ENCODE data around the gene SLC4A4.

GRCh38 chr4:71602289-71602900, 263.6 kb downstream of the SLC4A4 start:
- TF ChIP-seq, protein P1, sequence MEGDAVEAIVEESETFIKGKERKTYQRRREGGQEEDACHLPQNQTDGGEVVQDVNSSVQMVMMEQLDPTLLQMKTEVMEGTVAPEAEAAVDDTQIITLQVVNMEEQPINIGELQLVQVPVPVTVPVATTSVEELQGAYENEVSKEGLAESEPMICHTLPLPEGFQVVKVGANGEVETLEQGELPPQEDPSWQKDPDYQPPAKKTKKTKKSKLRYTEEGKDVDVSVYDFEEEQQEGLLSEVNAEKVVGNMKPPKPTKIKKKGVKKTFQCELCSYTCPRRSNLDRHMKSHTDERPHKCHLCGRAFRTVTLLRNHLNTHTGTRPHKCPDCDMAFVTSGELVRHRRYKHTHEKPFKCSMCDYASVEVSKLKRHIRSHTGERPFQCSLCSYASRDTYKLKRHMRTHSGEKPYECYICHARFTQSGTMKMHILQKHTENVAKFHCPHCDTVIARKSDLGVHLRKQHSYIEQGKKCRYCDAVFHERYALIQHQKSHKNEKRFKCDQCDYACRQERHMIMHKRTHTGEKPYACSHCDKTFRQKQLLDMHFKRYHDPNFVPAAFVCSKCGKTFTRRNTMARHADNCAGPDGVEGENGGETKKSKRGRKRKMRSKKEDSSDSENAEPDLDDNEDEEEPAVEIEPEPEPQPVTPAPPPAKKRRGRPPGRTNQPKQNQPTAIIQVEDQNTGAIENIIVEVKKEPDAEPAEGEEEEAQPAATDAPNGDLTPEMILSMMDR (IDR thresholded peaks at IDR 0.05; ENCODE audit: insufficient read depth, low read length, poor library complexity, severe bottlenecking) = no peak
- no peak for TF ChIP-seq EZH2phosphoT487 (conservative IDR thresholded peaks at IDR 0.05; ENCODE audit: low read length)
